ENCODE results near the gene RALGAPA2. TPM values are rescaled to one million over a fixed set of nuclear protein-coding genes. Genes with fewer than 3 reads are reported as not detected.

The RALGAPA2 gene
- polyA plus RNA-seq, 4 donors, result 17.4 to 24.7 (median 18.6) TPM

GRCh38 chr20:20687319-20687718, 25.1 kb downstream of the RALGAPA2 start:
- no peak for DNase-seq (ENCODE audit: low read depth in 4 of 4, low spot score in 2 of 4)

DNA sequence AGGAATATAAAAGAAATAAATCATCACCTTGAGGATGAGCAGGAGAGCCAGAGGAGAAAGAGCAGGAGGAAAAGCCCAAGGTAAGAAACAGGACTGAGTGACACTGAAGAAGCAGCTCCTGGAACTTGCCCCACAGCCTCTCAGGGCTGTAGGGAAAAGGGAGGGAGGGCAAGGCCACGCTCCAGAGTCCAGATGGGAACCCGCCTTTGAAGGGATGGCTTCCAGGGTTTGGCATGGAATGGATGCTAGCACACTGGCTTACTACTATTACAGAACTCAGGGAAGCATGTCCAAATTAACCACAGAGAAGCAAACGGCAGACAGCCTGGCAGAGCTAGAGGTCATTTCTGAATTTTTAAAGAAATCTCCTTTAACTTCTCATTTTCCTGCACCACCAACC, 26.8 kb downstream of the RALGAPA2 start:
- DNase-seq (ENCODE audit: low read depth in 4 of 4, low spot score in 2 of 4), result no peak

GRCh38 chr20:20683481-20684321, 28.7 kb downstream of the RALGAPA2 start:
- no peak for DNase-seq (ENCODE audit: low read depth in 4 of 4, low spot score in 2 of 4)

GRCh38 chr20:20683020-20683419, 29.4 kb downstream of the RALGAPA2 start:
- DNase-seq (ENCODE audit: low read depth in 4 of 4, low spot score in 2 of 4), result no peak

DNA sequence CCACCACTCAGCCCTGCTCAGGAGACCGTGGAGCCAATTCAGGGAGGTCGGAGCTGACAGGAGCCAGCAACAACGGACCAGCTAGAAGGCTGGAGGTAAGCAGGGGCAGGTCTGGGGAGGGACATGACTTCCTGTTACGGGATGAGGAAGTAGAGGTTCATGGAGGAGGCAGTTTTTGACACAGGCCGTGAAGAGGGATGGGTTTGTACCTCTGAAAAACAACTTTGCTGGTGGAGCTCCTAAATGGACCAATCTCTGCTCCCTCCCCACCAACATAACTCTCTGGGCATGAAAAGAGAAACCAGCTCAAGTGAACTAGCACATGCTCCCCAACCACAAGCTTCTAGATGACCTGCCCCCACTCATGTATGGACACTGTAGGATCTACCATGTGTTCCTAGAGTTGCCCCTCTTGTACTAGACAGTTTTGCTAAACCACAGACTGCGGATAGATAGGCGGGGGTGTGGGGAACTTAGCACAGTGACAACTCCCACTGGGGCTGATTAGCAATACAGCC, 31.4 kb downstream of the RALGAPA2 start:
- DNase-seq (ENCODE audit: low read depth in 4 of 4, low spot score in 2 of 4), result no peak

GRCh38 chr20:20679316-20679715, 33.1 kb downstream of the RALGAPA2 start:
- DNase-seq (ENCODE audit: low read depth in 4 of 4, low spot score in 2 of 4), result no peak

DNA sequence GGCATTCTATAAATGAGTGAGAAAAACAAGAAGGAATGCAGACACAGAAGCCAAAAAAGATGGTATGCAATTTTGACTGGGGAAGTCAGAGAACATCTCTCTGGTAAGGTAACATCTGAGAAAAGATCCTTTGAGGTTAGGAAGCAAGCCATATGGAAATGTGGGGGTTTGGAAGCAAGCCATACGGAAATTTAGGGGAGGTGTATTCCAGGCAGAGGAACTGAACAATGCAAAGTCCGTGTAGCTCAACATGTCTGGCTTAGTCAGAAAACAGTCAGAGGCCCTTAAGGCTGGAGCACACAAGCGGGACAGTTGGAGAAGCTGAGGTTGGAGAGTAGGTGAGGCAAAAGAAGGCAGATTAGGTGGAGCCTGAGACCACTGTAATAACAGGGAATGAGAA, 35.3 kb downstream of the RALGAPA2 start:
- no peak for DNase-seq (ENCODE audit: low read depth in 4 of 4, low spot score in 2 of 4)

- DNase-seq (ENCODE audit: low read depth in 4 of 4, low spot score in 2 of 4), result no peak
These were observed 43.8 kb downstream of the RALGAPA2 start for GRCh38 chr20:20668639-20669038.

- DNase-seq (ENCODE audit: low read depth in 4 of 4, low spot score in 2 of 4), result no peak
These were observed 46.1 kb downstream of the RALGAPA2 start for GRCh38 chr20:20666359-20666758.

GRCh38 chr20:20665606-20666332, 46.7 kb downstream of the RALGAPA2 start:
- DNase-seq (ENCODE audit: low read depth in 4 of 4, low spot score in 2 of 4), result no peak

GRCh38 chr20:20664795-20665589, 47.5 kb downstream of the RALGAPA2 start:
- peak in 1 of 4 donors; percentile 20 for DNase-seq (ENCODE audit: low read depth in 4 of 4, low spot score in 2 of 4)

DNA sequence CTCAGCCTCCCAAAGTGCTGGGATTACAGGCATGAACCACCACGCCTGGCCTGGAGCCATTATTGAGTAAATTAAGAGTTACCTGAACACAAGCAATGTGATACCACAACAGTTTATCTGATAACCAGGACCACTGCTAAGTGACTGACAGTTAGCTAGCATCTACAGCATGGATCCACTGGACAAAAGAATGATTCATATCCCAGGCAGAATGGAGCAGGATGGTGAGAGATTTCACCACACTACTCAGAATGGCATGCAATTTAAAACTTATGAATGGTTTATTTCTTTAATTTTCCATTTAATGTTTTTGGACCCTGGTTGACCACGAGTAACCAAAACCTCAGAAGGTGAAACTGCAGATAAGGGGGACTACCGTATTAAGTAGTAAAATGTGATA, 48.6 kb downstream of the RALGAPA2 start:
- DNase-seq (ENCODE audit: low read depth in 4 of 4, low spot score in 2 of 4), result no peak

- no peak for DNase-seq (ENCODE audit: low read depth in 4 of 4, low spot score in 2 of 4)
These were observed 53.5 kb downstream of the RALGAPA2 start for GRCh38 chr20:20658871-20659431.

- DNase-seq (ENCODE audit: low read depth in 4 of 4, low spot score in 2 of 4), result no peak
These were observed 54.3 kb downstream of the RALGAPA2 start for GRCh38 chr20:20658123-20658522.

GRCh38 chr20:20657092-20657491, 55.4 kb downstream of the RALGAPA2 start:
- DNase-seq (ENCODE audit: low read depth in 4 of 4, low spot score in 2 of 4), result no peak

DNA sequence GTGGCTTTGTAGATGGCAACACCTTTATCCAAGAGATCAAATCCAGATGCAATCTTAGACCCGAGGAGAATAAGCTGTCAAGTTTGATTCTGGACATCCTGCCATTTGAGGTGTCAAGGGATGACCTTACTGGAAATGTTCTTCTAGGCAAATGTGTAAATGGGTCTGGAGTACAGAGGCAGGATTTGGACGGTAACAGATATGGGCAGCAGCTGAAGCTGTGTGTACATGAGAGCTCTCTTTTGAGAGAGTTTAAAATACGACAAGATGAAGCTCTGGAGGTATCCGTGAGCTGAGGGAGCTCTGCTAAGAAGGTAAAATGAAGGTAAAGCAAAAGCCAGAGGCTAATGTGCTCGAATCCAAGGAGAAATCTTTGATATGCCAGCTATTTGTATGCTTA, 56.6 kb downstream of the RALGAPA2 start:
- no peak for DNase-seq (ENCODE audit: low read depth in 4 of 4, low spot score in 2 of 4)

DNA sequence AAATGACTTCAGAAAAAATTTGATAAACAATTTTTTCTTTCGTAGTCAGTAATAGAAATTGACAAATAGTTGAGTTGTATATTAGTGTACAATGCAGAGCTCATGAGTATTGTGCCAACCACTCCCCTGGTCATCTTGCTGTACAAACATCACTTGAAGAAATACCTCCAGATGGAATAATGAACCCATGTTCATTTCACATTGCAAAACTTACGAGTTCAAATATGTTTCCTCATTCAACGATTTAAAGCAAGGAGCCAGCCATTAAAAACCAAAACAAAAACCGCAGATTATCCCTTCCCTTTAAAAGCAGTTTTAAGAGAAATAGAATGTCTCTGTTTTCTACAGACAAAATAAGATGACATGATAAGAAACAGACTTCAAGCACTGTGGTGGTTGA, 62.5 kb downstream of the RALGAPA2 start:
- DNase-seq (ENCODE audit: low read depth in 4 of 4, low spot score in 2 of 4), result no peak

- no peak for DNase-seq (ENCODE audit: low read depth in 4 of 4, low spot score in 2 of 4)
These were observed 68.5 kb downstream of the RALGAPA2 start for GRCh38 chr20:20643927-20644326.

DNA sequence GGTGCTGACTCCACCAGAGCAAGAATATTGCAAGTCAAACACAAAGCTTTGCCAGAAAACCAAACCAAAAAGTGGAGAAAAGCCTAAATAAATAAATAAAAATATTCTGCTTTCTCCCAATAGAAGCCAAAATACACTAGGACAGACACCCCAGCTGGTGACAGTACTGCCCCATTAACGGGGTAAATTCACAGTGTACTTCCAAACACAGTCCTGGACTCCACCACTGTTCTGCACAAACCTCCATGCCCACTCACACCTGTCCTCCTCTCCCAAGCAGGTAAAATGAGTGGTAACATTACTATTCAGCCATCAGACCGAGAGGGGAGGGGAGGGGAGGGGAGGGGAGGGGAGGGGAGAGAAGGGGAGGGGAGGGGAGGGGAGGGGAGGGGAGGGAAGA, 70.7 kb downstream of the RALGAPA2 start:
- DNase-seq (ENCODE audit: low read depth in 4 of 4, low spot score in 2 of 4), result no peak

GRCh38 chr20:20638878-20639277, 73.6 kb downstream of the RALGAPA2 start:
- DNase-seq (ENCODE audit: low read depth in 4 of 4, low spot score in 2 of 4), result no peak
